Panc1 (cell line): ENCODE measurements around the gene ST6GAL2. TPM values are rescaled to one million over a fixed set of nuclear protein-coding genes. Genes with fewer than 3 reads are reported as not detected.

Experiments
- ATAC-seq: fragments of 200-7000 bp; cut with Tn5 transposase; 2 replicates; pipeline ENCODE4 v1.9.1; 2020; ENCODE audit warnings: mild to moderate bottlenecking, moderate library complexity
- BruUV-seq: library from RNA; stranded (reverse); fragments of 400-500 nt; replicated peaks from 2 replicates; lab custom pipeline; 2021; lab: Mats Ljungman, UMichigan
- CTCF ChIA-PET: fragments of 300-600 bp; sonication (Branson Sonifier 250); formaldehyde crosslinking; loops from one replicate; lab custom pipeline; 2022; ENCODE audit warnings: antibody characterized with exemption; lab: Charles Lee
- POLR2A ChIA-PET: fragments of 300-600 bp; sonication (Branson Sonifier 250); formaldehyde crosslinking; loops from one replicate; lab custom pipeline; 2022; ENCODE audit warnings: antibody characterized with exemption; lab: Charles Lee
- DNase-seq: peaks from one replicate; pipeline ENCODE4 v3.0.0-alpha.2; 2010; ENCODE audit warnings: low read depth, low spot score
- H3K27ac ChIP-seq: 2 replicates; pipeline ENCODE4 v1.5.1; 2011; ENCODE audit warnings: mild to moderate bottlenecking, low read length, inconsistent platforms
- H3K27me3 ChIP-seq: fragments of 200-500 bp; sonication (Bioruptor generic); 2 replicates; pipeline ENCODE4 v1.6.0; 2014; ENCODE audit warnings: low read length, inconsistent platforms; ENCODE audit not compliant: control insufficient read depth, insufficient read depth
- H3K36me3 ChIP-seq: fragments of 200-500 bp; sonication (Bioruptor generic); 2 replicates; pipeline ENCODE4 v1.5.1; 2014; ENCODE audit warnings: inconsistent platforms, mild to moderate bottlenecking, low read length, moderate library complexity; ENCODE audit not compliant: control insufficient read depth, insufficient read depth
- H3K4me1 ChIP-seq: 2 replicates; pipeline ENCODE4 v1.5.1; 2011; ENCODE audit warnings: inconsistent platforms, mild to moderate bottlenecking, low read length, moderate library complexity; ENCODE audit not compliant: control insufficient read depth, insufficient read depth
- H3K4me3 ChIP-seq, 2 experiments: 2 replicates each; pipeline ENCODE4 v1.5.1; 2011 to 2012; ENCODE audit warnings: low read depth in 2 of 2, low read length in 2 of 2, mild to moderate bottlenecking in 2 of 2, inconsistent platforms in 1 of 2, moderate library complexity in 1 of 2
- H3K9me3 ChIP-seq: fragments of 200-500 bp; sonication (Bioruptor generic); 2 replicates; pipeline ENCODE4 v1.5.1; 2014; ENCODE audit warnings: low read depth, mild to moderate bottlenecking, inconsistent platforms, low read length, moderate library complexity; ENCODE audit not compliant: control insufficient read depth, insufficient read depth
- POLR2AphosphoS5 ChIP-seq: IDR thresholded peaks from 2 replicates; pipeline ENCODE4 v1.6.1; 2012; ENCODE audit warnings: mild to moderate bottlenecking, low read depth, low read length, moderate library complexity
- SIN3A ChIP-seq: IDR thresholded peaks from 2 replicates; pipeline ENCODE4 v1.6.1; 2012; ENCODE audit warnings: low read depth, mild to moderate bottlenecking, low read length, moderate library complexity, borderline replicate concordance; ENCODE audit not compliant: insufficient read depth
- TCF7L2 ChIP-seq: IDR thresholded peaks from 2 replicates; pipeline ENCODE4 v1.6.1; 2011; ENCODE audit warnings: mild to moderate bottlenecking, low read depth, low read length, inconsistent platforms
- in situ Hi-C: cut with HindIII; loops from 2 replicates; pipeline ENCODE4 v1.10.0; 2016; ENCODE audit warnings: low sequenced_read_pairs, low pct_unique_long_range_greater_than_20kb
- intact Hi-C: fragments of 100-400 bp; cut with micrococcal nuclease; formaldehyde crosslinking; loops from one replicate; pipeline ENCODE4 v1.10.0; 2022; ENCODE audit not compliant: unreplicated experiment
- total RNA-seq: library from RNA; stranded (reverse); gene quantifications from one replicate; pipeline ENCODE4 v1.2.1, GENCODE V29; 2021; ENCODE audit not compliant: unreplicated experiment
- TF ChIP-seq, protein P1 (sequence below): fragments of 450-650 bp; IDR thresholded peaks from 2 replicates; pipeline ENCODE4 v1.5.1; 2017; ENCODE audit warnings: mild to moderate bottlenecking
- TF ChIP-seq, protein P2 (sequence below), 2 experiments: IDR thresholded peaks; 2 replicates each; pipeline ENCODE4 v1.6.1; 2011 to 2012; ENCODE audit warnings: low read depth in 2 of 2, control low read depth in 1 of 2, low read length in 1 of 2, mild to moderate bottlenecking in 1 of 2, moderate library complexity in 1 of 2; ENCODE audit not compliant: insufficient read depth in 1 of 2

Gene ST6GAL2
- total RNA-seq, 1 experiment from 2014 or later = not detected

DNA sequence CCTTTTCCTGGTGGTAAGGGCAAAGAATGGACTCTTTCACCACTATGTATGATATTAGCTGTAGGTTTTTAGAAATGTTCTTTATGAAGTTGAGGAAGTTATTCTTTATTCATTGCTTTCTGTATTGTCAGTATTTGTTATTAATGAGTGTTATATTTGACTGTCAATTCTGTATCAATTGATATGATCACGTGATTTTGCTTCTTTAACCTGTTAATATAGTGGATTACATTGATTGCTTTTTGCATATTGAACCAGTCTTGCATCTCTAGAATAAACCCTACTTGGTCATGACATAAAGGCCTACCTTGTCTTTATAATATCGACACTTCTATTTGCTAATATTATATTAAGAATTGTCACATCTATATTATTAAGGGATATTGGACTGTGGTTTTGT lies 18.3 kb upstream of the ST6GAL2 start:
- H3K4me3 ChIP-seq = no peak overlapping the region
- POLR2A ChIA-PET = no interaction called here
- CTCF ChIA-PET = no interaction called here
- TF ChIP-seq, protein P1, sequence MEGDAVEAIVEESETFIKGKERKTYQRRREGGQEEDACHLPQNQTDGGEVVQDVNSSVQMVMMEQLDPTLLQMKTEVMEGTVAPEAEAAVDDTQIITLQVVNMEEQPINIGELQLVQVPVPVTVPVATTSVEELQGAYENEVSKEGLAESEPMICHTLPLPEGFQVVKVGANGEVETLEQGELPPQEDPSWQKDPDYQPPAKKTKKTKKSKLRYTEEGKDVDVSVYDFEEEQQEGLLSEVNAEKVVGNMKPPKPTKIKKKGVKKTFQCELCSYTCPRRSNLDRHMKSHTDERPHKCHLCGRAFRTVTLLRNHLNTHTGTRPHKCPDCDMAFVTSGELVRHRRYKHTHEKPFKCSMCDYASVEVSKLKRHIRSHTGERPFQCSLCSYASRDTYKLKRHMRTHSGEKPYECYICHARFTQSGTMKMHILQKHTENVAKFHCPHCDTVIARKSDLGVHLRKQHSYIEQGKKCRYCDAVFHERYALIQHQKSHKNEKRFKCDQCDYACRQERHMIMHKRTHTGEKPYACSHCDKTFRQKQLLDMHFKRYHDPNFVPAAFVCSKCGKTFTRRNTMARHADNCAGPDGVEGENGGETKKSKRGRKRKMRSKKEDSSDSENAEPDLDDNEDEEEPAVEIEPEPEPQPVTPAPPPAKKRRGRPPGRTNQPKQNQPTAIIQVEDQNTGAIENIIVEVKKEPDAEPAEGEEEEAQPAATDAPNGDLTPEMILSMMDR = no peak
- TF ChIP-seq, protein P2, sequence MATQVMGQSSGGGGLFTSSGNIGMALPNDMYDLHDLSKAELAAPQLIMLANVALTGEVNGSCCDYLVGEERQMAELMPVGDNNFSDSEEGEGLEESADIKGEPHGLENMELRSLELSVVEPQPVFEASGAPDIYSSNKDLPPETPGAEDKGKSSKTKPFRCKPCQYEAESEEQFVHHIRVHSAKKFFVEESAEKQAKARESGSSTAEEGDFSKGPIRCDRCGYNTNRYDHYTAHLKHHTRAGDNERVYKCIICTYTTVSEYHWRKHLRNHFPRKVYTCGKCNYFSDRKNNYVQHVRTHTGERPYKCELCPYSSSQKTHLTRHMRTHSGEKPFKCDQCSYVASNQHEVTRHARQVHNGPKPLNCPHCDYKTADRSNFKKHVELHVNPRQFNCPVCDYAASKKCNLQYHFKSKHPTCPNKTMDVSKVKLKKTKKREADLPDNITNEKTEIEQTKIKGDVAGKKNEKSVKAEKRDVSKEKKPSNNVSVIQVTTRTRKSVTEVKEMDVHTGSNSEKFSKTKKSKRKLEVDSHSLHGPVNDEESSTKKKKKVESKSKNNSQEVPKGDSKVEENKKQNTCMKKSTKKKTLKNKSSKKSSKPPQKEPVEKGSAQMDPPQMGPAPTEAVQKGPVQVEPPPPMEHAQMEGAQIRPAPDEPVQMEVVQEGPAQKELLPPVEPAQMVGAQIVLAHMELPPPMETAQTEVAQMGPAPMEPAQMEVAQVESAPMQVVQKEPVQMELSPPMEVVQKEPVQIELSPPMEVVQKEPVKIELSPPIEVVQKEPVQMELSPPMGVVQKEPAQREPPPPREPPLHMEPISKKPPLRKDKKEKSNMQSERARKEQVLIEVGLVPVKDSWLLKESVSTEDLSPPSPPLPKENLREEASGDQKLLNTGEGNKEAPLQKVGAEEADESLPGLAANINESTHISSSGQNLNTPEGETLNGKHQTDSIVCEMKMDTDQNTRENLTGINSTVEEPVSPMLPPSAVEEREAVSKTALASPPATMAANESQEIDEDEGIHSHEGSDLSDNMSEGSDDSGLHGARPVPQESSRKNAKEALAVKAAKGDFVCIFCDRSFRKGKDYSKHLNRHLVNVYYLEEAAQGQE (IDR thresholded peaks at IDR 0.05; ENCODE audit: insufficient read depth in 1 of 2, low read depth in 2 of 2, low read length in 1 of 2) = no peak
- TF ChIP-seq SIN3A = no peak
- no peak for TF ChIP-seq TCF7L2
- no peak for TF ChIP-seq POLR2AphosphoS5
- no peaks in the 10 kb centered on the region for H3K27me3 ChIP-seq
- intact Hi-C loops = no loop called here
- H3K36me3 ChIP-seq = no peaks in the 10 kb centered on the region
- no TSS peak for BruUV-seq
- DNase-seq (no peak), ATAC-seq (no peak)
- in situ Hi-C loops = no loop called here
- no peak overlapping the region for H3K27ac ChIP-seq
- no peaks in the 10 kb centered on the region for H3K4me1 ChIP-seq
- no peaks in the 10 kb centered on the region for H3K9me3 ChIP-seq

DNA sequence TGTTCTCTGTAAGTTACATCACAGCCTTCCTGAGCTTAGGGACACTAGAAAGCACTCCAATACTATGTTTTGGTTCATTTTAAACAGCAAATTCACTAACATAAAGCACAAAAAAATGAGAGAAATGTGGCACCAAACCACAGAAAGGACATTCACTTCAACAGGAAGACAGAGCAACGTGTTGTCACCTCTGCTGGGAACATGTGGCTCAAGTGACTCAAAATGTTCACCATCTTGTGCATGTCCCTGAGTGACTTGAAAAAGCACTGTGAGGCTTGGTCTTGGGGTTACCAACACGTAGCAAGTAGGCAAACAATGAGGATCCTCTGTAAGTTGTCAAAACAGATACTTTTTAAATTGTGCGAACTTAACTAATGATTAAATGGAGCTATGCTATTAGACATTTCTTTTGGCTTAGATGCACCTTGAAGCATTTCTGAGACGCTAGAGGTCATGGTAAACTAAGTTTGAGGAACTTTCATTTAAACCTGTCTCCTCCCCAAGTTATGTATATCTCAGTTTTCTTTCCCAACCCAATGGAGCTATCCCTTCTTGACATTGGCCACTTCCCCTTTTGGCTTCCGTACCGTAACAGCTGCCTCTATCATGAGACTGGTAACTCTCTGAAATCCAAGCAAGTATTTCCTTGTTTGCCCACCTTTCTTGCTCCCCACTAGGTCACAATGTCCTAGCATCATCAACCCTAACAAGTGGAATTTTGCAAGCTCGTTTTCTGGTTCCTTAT lies 14.0 kb upstream of the ST6GAL2 start:
- Histone ChIP-seq H3K27me3 (no peaks in the 10 kb centered on the region), H3K4me1 (no peaks in the 10 kb centered on the region), H3K9me3 (no peaks in the 10 kb centered on the region), H3K27ac (no peak overlapping the region), H3K4me3 (no peak overlapping the region), H3K36me3 (no peaks in the 10 kb centered on the region)
- intact Hi-C loops (no loop called here), in situ Hi-C loops (no loop called here)
- BruUV-seq = no TSS peak
- DNase-seq (no peak), ATAC-seq (no peak)
- TF ChIP-seq POLR2AphosphoS5 (no peak), TCF7L2 (no peak), SIN3A (no peak)
- TF ChIP-seq, protein P1 = no peak
- TF ChIP-seq, protein P2 (IDR thresholded peaks at IDR 0.05; ENCODE audit: insufficient read depth in 1 of 2, low read depth in 2 of 2, low read length in 1 of 2) = no peak
- ChIA-PET CTCF (no interaction called here), POLR2A (no interaction called here)
